Osteocyte (in vitro differentiated cells): ENCODE results near the gene DYNC2I2. TPM values are rescaled to one million over a fixed set of nuclear protein-coding genes. Genes with fewer than 3 reads are reported as not detected.

Source experiments
- DNase-seq: peaks from one replicate; pipeline ENCODE4 v3.0.0; 2021; ENCODE audit warnings: mixed read lengths; ENCODE audit not compliant: unreplicated experiment; ENCODE audit errors: extremely low spot score
- H3K27ac Mint-ChIP-seq: one replicate; pipeline ENCODE4 v1.8.0; 2021; ENCODE audit warnings: mild to moderate bottlenecking, mixed read lengths; ENCODE audit not compliant: unreplicated experiment
- H3K27me3 Mint-ChIP-seq: one replicate; pipeline ENCODE4 v1.8.0; 2021; ENCODE audit warnings: mixed read lengths; ENCODE audit not compliant: unreplicated experiment
- H3K36me3 Mint-ChIP-seq: one replicate; pipeline ENCODE4 v1.8.0; 2021; ENCODE audit warnings: mixed read lengths; ENCODE audit not compliant: unreplicated experiment
- H3K4me1 Mint-ChIP-seq: one replicate; pipeline ENCODE4 v1.8.0; 2021; ENCODE audit warnings: mixed read lengths; ENCODE audit not compliant: unreplicated experiment
- H3K4me3 Mint-ChIP-seq: one replicate; pipeline ENCODE4 v1.8.0; 2021; ENCODE audit warnings: mild to moderate bottlenecking, moderate library complexity, mixed read lengths; ENCODE audit not compliant: unreplicated experiment
- H3K9me3 Mint-ChIP-seq: one replicate; pipeline ENCODE4 v1.8.0; 2021; ENCODE audit warnings: mixed read lengths; ENCODE audit not compliant: unreplicated experiment
- CTCF ChIP-seq: fragments of 200-600 bp; sonication (generic); IDR thresholded peaks from 2 replicates; pipeline ENCODE4 v1.5.0; 2021; ENCODE audit warnings: antibody characterized with exemption, mild to moderate bottlenecking, moderate library complexity
- total RNA-seq: library from RNA; stranded (reverse); gene quantifications from 2 replicates; pipeline ENCODE4 v1.2.1, GENCODE V29; 2021

Gene DYNC2I2
- total RNA-seq, 1 donor from 2014 or later: 62.5 TPM

GRCh38 chr9:128684325-128685199, 27.9 kb upstream of the DYNC2I2 start:
- H3K9me3 Mint-ChIP-seq: no peaks in the 10 kb centered on the region
- H3K27ac Mint-ChIP-seq: peak overlapping the region; percentile 93
- H3K4me1 Mint-ChIP-seq: peaks cover 41% of the 10 kb centered on the region
- no peaks in the 10 kb centered on the region for H3K27me3 Mint-ChIP-seq
- TF ChIP-seq CTCF: no peak
- peak overlapping the region; percentile 94 for H3K4me3 Mint-ChIP-seq
- DNase-seq: no peak
- no peaks in the 10 kb centered on the region for H3K36me3 Mint-ChIP-seq

- no peak for TF ChIP-seq CTCF
- Mint-ChIP-seq H3K27me3 (no peaks in the 10 kb centered on the region), H3K27ac (peak overlapping the region; percentile 93), H3K36me3 (no peaks in the 10 kb centered on the region), H3K4me3 (peak overlapping the region; percentile 94), H3K9me3 (no peaks in the 10 kb centered on the region), H3K4me1 (peaks cover 41% of the 10 kb centered on the region)
- DNase-seq: no peak
Observed at GRCh38 chr9:128684065-128684324, 27.3 kb upstream of the DYNC2I2 start.

GRCh38 chr9:128683340-128684064, 26.9 kb upstream of the DYNC2I2 start:
- Mint-ChIP-seq H3K27ac (peak overlapping the region; percentile 93), H3K4me1 (peaks cover 41% of the 10 kb centered on the region), H3K27me3 (no peaks in the 10 kb centered on the region), H3K4me3 (peak overlapping the region; percentile 94), H3K36me3 (no peaks in the 10 kb centered on the region), H3K9me3 (no peaks in the 10 kb centered on the region)
- TF ChIP-seq CTCF: no peak
- no peak for DNase-seq

- H3K27ac Mint-ChIP-seq: no peak overlapping the region
- H3K27me3 Mint-ChIP-seq: no peaks in the 10 kb centered on the region
- H3K36me3 Mint-ChIP-seq: no peaks in the 10 kb centered on the region
- H3K9me3 Mint-ChIP-seq: no peaks in the 10 kb centered on the region
- TF ChIP-seq CTCF: no peak
- no peaks in the 10 kb centered on the region for H3K4me1 Mint-ChIP-seq
- H3K4me3 Mint-ChIP-seq: no peak overlapping the region
- no peak for DNase-seq
Observed at GRCh38 chr9:128677794-128678193, 21.1 kb upstream of the DYNC2I2 start.

GRCh38 chr9:128675382-128675781, 18.7 kb upstream of the DYNC2I2 start:
- H3K27me3 Mint-ChIP-seq: no peaks in the 10 kb centered on the region
- no peaks in the 10 kb centered on the region for H3K9me3 Mint-ChIP-seq
- no peak overlapping the region for H3K27ac Mint-ChIP-seq
- H3K4me3 Mint-ChIP-seq: no peak overlapping the region
- H3K4me1 Mint-ChIP-seq: no peaks in the 10 kb centered on the region
- no peaks in the 10 kb centered on the region for H3K36me3 Mint-ChIP-seq
- no peak for TF ChIP-seq CTCF
- DNase-seq: no peak
